Measurements from ENCODE around the gene NGRN. TPM values are rescaled to one million over a fixed set of nuclear protein-coding genes. Genes with fewer than 3 reads are reported as not detected.

The NGRN gene
- total RNA-seq, 2 experiments from 2014 or later, result 40.0 to 65.0 TPM

DNA sequence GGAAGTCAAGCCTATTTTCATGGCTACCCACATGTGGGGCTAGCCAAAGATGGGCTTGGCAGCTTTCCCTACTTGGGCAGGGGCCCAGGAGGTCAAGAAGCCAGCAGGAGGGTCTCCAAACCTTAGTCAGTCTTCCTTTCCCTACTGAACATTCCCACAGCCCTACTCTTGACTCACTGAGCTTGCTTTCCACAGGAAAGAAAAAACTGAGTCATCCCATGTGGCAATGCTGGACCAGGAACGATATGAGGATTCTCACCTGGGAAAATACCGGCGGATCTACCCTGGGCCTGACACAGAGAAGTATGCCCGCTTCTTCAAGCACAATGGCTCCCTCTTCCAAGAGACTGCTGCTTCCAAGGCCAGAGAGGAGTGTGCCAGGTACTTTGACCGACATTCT is 3.7 kb upstream of the NGRN start:
- H2AFZ ChIP-seq (ENCODE audit: low read length), result no peak overlapping the region
- TF ChIP-seq, protein P1, sequence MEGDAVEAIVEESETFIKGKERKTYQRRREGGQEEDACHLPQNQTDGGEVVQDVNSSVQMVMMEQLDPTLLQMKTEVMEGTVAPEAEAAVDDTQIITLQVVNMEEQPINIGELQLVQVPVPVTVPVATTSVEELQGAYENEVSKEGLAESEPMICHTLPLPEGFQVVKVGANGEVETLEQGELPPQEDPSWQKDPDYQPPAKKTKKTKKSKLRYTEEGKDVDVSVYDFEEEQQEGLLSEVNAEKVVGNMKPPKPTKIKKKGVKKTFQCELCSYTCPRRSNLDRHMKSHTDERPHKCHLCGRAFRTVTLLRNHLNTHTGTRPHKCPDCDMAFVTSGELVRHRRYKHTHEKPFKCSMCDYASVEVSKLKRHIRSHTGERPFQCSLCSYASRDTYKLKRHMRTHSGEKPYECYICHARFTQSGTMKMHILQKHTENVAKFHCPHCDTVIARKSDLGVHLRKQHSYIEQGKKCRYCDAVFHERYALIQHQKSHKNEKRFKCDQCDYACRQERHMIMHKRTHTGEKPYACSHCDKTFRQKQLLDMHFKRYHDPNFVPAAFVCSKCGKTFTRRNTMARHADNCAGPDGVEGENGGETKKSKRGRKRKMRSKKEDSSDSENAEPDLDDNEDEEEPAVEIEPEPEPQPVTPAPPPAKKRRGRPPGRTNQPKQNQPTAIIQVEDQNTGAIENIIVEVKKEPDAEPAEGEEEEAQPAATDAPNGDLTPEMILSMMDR (conservative IDR thresholded peaks at IDR 0.05; ENCODE audit: low read length), result no peak
- TF ChIP-seq EZH2phosphoT487 (IDR thresholded peaks at IDR 0.05; ENCODE audit: borderline replicate concordance, low read depth, low read length), result no peak
- no peaks in the 10 kb centered on the region for H3K9me3 ChIP-seq (ENCODE audit: low read length)
- ChIA-PET POLR2A (interaction anchor here (0.6 to 1.4 kb wide), 4 partner anchors 10 to 255 kb away, joined by 3 to 6 read pairs (median 4); partner anchors contain the start of genes CIB1 and GDPGP1), CTCF (ENCODE audit: unreplicated experiment) (no interaction called here)
- peaks cover 3% of the 10 kb centered on the region; the same call in 1 of the 2 replicates for H4K20me1 ChIP-seq (ENCODE audit: insufficient read depth, low read length)
- DNase-seq (ENCODE audit: low spot score), result no peak
- no peak overlapping the region for H3K4me3 ChIP-seq (ENCODE audit: low read depth, low read length, poor library complexity, severe bottlenecking)
- BruUV-seq (replicated peaks), result no TSS peak
- H3K79me2 ChIP-seq (ENCODE audit: insufficient read depth, low read depth, low read length), result peaks cover 9% of the 10 kb centered on the region
- intact Hi-C loops (cut with micrococcal nuclease; ENCODE audit: unreplicated experiment), result no loop called here
- H3K36me3 ChIP-seq (ENCODE audit: insufficient read depth, low read length), result peaks cover 2% of the 10 kb centered on the region
- H3K9me2 ChIP-seq (ENCODE audit: insufficient read depth, low read length), result no peaks in the 10 kb centered on the region
- no peak overlapping the region for H3K27ac ChIP-seq (ENCODE audit: low read depth, low read length, poor library complexity, severe bottlenecking)
- peaks cover 18% of the 10 kb centered on the region for H3K4me1 ChIP-seq (ENCODE audit: insufficient read depth, low read length, poor library complexity, severe bottlenecking)
- H3K4me2 ChIP-seq (ENCODE audit: low read length), result no peak overlapping the region

DNA sequence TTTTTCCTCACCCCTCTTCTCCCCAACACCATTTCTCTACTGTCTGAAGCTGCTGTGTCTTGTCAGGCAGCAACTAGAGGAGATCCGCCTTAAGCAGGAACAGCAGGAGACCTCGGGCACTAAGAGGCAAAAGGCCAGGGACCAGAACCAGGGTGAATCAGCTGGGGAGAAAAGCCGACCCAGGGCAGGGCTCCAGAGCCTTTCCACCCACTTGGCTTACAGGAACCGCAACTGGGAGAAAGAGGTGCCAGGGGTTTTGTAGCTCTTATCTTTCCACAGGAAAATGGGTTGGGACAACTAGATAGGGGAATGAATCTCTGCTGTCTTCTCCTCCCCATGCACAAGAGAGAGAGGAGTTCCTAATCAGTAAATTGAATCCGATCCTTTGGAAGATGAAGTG is 3.0 kb upstream of the NGRN start:
- H3K4me3 ChIP-seq (ENCODE audit: low read depth, low read length, poor library complexity, severe bottlenecking), result no peak overlapping the region
- H3K36me3 ChIP-seq (ENCODE audit: insufficient read depth, low read length), result peaks cover 8% of the 10 kb centered on the region
- CTCF ChIA-PET (ENCODE audit: unreplicated experiment), result no interaction called here
- H2AFZ ChIP-seq (ENCODE audit: low read length), result no peak overlapping the region
- H4K20me1 ChIP-seq (ENCODE audit: insufficient read depth, low read length), result peaks cover 7% of the 10 kb centered on the region; the same call in 1 of the 2 replicates
- no peak for TF ChIP-seq EZH2phosphoT487 (IDR thresholded peaks at IDR 0.05; ENCODE audit: borderline replicate concordance, low read depth, low read length)
- TF ChIP-seq, protein P1 (conservative IDR thresholded peaks at IDR 0.05; ENCODE audit: low read length), result no peak
- H3K9me3 ChIP-seq (ENCODE audit: low read length), result no peaks in the 10 kb centered on the region
- H3K27ac ChIP-seq (ENCODE audit: low read depth, low read length, poor library complexity, severe bottlenecking), result no peak overlapping the region
- BruUV-seq (replicated peaks), result no TSS peak
- POLR2A ChIA-PET, result interaction anchor here (0.6 to 1.3 kb wide), 2 partner anchors 14 to 28 kb away, joined by 5 to 9 read pairs; partner anchors contain the start of genes CIB1 and GDPGP1
- intact Hi-C loops (cut with micrococcal nuclease; ENCODE audit: unreplicated experiment), result no loop called here
- H3K79me2 ChIP-seq (ENCODE audit: insufficient read depth, low read depth, low read length), result peaks cover 15% of the 10 kb centered on the region
- no peak for DNase-seq (ENCODE audit: low spot score)
- peaks cover 24% of the 10 kb centered on the region for H3K4me1 ChIP-seq (ENCODE audit: insufficient read depth, low read length, poor library complexity, severe bottlenecking)
- no peak overlapping the region for H3K4me2 ChIP-seq (ENCODE audit: low read length)
- H3K9me2 ChIP-seq (ENCODE audit: insufficient read depth, low read length), result no peaks in the 10 kb centered on the region

DNA sequence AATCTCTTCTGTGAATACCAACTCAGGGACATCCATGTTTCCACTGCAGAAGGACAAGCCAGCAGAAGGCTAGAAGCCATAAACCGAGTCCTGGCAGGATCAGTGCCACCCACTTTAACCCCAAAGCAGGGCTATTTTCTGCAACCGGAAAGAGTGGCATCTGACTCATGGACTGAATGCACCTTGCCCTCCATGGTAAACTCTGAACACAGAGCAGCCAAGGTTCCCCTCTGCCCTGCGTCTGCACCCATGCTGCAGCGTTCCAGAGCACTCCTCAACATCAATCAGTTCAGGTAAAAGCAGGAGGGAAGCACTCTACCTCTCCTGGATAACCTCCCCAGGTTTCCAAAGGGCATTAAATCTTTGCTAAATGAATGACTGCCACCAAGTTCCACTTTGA is 801 bp upstream of the NGRN start:
- ChIA-PET POLR2A (no interaction called here), CTCF (ENCODE audit: unreplicated experiment) (no interaction called here)
- H3K9me2 ChIP-seq (ENCODE audit: insufficient read depth, low read length), result no peaks in the 10 kb centered on the region
- H4K20me1 ChIP-seq (ENCODE audit: insufficient read depth, low read length), result peaks cover 7% of the 10 kb centered on the region; the same call in 1 of the 2 replicates
- H3K79me2 ChIP-seq (ENCODE audit: insufficient read depth, low read depth, low read length), result peaks cover 35% of the 10 kb centered on the region
- intact Hi-C loops (cut with micrococcal nuclease; ENCODE audit: unreplicated experiment), result loop anchor here (1.0 to 5.0 kb wide), 3 partner anchors 30 to 668 kb away; partner anchors contain the start of genes GDPGP1 and HDDC3
- peak overlapping the region; percentile 74 for H3K4me3 ChIP-seq (ENCODE audit: low read depth, low read length, poor library complexity, severe bottlenecking)
- no peak for TF ChIP-seq EZH2phosphoT487 (IDR thresholded peaks at IDR 0.05; ENCODE audit: borderline replicate concordance, low read depth, low read length)
- TF ChIP-seq, protein P1 (conservative IDR thresholded peaks at IDR 0.05; ENCODE audit: low read length), result no peak
- H2AFZ ChIP-seq (ENCODE audit: low read length), result peak overlapping the region; percentile 78
- peak overlapping the region; percentile 87 for H3K4me2 ChIP-seq (ENCODE audit: low read length)
- peak; percentile 11 for DNase-seq (ENCODE audit: low spot score)
- no peaks in the 10 kb centered on the region for H3K9me3 ChIP-seq (ENCODE audit: low read length)
- H3K4me1 ChIP-seq (ENCODE audit: insufficient read depth, low read length, poor library complexity, severe bottlenecking), result peaks cover 39% of the 10 kb centered on the region
- BruUV-seq (replicated peaks), result no TSS peak
- peaks cover 24% of the 10 kb centered on the region for H3K36me3 ChIP-seq (ENCODE audit: insufficient read depth, low read length)
- H3K27ac ChIP-seq (ENCODE audit: low read depth, low read length, poor library complexity, severe bottlenecking), result peak overlapping the region; percentile 81

Data from OCI-LY7 (cell line).